Activated naive CD8-positive, alpha-beta T cell treated with anti-CD3 and anti-CD28 coated beads, Interleukin-2, amount 50 U/mL, for 16 hours (primary cell): ENCODE measurements around the gene DNAJC2.
"Not testable (repeated sequence)": the region's sequence is repeated elsewhere in the genome, so short reads cannot be mapped to it uniquely, and the experiment has no call there.

Source experiments
- DNase-seq: peaks from one replicate; pipeline ENCODE4 v3.0.0-alpha.2; 2020; ENCODE audit warnings: low read depth, low spot score

DNAJC2 gene

DNA sequence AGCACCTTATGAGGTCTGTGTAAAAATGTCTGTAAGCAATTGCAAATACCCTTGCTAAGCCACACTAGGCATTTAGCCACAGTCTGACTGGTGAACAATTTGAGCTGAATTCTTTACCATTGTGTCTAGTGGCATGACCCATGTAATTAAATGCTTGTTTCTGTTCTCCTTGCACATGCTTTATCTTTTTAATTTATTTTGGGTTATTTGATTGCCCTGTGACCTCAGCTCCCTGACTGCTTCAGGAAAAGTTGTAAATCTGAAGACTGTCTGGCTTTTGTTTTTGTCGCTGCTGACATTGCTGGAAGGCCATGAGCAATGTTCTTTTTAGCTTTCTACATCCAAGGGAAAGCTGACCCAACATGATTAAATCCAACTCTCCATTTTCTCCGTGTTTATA, 78.3 kb downstream of the DNAJC2 start:
- not testable (repeated sequence) for DNase-seq

DNA sequence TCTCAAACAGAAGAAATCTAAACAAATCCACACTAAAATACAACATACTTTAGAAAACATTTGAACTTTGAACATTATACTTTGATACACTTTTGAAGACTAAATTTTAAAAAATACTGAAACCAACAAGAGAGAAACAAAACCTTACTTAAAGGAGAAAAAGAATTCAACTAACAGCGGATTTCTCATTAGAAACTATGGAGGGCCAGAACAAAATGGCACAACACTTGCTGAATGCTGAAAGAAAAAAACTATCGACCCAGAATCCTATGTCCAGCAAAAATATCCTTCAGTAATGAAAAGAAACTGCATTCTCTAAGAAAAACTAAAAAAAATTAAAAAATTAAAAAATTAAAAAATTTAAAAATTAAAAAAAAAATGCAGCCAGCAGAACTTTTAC, 80.5 kb downstream of the DNAJC2 start:
- not testable (repeated sequence) for DNase-seq
